ENCODE measurements around the gene CEP72.
"Not testable (repeated sequence)": the region's sequence is repeated elsewhere in the genome, so short reads cannot be mapped to it uniquely, and the experiment has no call there.

DNA sequence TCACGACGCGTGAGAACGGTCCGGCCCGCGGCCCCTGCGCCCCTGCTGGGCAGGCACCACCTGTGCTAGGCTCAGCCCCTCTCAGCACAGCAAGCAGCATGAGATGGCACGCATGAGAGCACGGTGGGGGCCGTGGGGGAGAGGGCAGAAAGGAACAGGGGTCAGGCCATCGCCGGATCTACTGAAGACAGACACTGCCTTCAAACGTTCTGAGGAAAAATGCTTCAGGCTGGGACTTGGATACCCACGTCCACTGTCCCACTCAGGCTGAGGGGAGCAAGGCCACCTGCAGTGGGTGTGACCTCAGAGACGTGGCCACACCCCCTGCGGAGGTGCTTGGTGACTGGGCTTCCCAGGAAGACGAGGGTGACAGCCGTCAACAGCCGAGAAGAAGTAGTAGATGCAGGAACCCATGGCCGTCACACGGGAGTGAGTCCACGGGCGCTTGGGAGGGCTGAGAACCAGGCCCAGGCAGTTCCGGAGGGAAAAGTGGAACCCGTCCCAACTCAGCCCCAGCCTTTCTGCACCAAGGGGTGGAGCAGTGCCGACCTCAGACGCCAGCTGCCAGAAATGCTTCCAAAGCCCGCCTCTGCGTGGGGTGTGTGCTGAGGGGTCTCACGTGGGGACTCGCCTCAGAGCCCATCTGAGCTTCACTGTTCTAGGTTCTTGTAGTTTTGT, 68.1 kb downstream of the CEP72 start:
- not testable (repeated sequence) for TF ChIP-seq CTCF (IDR thresholded peaks at IDR 0.05); POLR2AphosphoS5 (IDR thresholded peaks at IDR 0.05; ENCODE audit: low read depth, low read length)
